Measurements from ENCODE around the gene CYP2F1. TPM values are rescaled to one million over a fixed set of nuclear protein-coding genes. Genes with fewer than 3 reads are reported as not detected.

CYP2F1 gene
- total RNA-seq, 4 donors from 2014 or later, result not detected

DNA sequence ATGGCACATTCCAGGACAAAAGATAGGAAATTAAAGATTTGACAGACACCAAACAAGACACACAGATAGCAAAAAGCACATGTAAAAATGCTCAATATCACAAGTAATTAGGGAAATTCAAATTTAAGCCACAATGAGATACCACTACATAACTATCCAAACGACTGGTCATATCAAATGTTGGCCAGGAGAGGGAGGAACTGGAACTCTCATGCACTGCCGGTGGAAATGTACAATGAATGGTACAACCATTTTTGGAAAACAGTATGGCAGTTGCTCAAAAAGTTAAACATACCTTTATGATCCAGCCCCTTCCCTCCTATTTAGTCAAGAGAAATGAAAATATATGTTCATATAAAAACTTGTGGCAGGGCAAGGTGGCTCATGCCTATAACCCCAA, 42.0 kb downstream of the CYP2F1 start:
- TF ChIP-seq, protein P1, sequence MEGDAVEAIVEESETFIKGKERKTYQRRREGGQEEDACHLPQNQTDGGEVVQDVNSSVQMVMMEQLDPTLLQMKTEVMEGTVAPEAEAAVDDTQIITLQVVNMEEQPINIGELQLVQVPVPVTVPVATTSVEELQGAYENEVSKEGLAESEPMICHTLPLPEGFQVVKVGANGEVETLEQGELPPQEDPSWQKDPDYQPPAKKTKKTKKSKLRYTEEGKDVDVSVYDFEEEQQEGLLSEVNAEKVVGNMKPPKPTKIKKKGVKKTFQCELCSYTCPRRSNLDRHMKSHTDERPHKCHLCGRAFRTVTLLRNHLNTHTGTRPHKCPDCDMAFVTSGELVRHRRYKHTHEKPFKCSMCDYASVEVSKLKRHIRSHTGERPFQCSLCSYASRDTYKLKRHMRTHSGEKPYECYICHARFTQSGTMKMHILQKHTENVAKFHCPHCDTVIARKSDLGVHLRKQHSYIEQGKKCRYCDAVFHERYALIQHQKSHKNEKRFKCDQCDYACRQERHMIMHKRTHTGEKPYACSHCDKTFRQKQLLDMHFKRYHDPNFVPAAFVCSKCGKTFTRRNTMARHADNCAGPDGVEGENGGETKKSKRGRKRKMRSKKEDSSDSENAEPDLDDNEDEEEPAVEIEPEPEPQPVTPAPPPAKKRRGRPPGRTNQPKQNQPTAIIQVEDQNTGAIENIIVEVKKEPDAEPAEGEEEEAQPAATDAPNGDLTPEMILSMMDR (IDR thresholded peaks at IDR 0.05), result no peak
- TF ChIP-seq POLR2A (IDR thresholded peaks at IDR 0.05), result no peak
- no peak for TF ChIP-seq EP300 (IDR thresholded peaks at IDR 0.05)
- Histone ChIP-seq H3K27me3 (no peaks in the 10 kb centered on the region), H3K27ac (no peak overlapping the region), H3K9me3 (peaks cover 0 to 12% (median 0%) of the 10 kb centered on the region in 4 donors), H3K4me1 (no peaks in the 10 kb centered on the region), H3K36me3 (no peaks in the 10 kb centered on the region), H3K4me3 (no peak overlapping the region)
- DNase-seq (ENCODE audit: low spot score in 2 of 2), result no peak
- WGBS, 2 donors, result 84 to 87% methylated on average over 2 of the region's 2 CpGs

DNA sequence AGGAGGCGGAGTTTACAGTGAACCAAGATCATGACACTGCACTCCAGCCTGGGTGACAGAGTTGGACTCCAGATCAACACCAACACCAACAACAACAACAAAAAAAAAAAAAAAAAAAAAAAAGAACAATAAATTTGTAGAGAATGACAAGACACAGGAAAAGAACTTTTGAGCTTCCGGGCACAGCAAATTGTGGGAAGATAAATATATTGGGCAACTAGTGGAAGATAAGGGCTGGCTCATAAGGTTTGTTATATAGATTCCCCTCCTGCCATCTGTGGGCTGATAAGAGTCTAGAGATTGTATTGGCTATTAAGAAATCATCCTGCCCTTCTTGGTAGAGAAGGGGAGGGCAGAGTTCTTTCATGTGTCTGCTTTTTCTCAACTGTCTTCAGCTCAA, 45.6 kb downstream of the CYP2F1 start:
- no peak for TF ChIP-seq EP300 (IDR thresholded peaks at IDR 0.05)
- TF ChIP-seq, protein P1 (IDR thresholded peaks at IDR 0.05), result no peak
- no peak for TF ChIP-seq POLR2A (IDR thresholded peaks at IDR 0.05)
- H3K9me3 ChIP-seq, result peaks cover 0 to 10% (median 0%) of the 10 kb centered on the region in 4 donors
- no peaks in the 10 kb centered on the region for H3K36me3 ChIP-seq
- no peaks in the 10 kb centered on the region for H3K27me3 ChIP-seq
- no peak overlapping the region for H3K4me3 ChIP-seq
- no peak overlapping the region for H3K27ac ChIP-seq
- H3K4me1 ChIP-seq, result no peaks in the 10 kb centered on the region
- no peak for DNase-seq (ENCODE audit: low spot score in 2 of 2)
- 88 to 93% methylated on average over 2 of the region's 2 CpGs for WGBS, 2 donors

DNA sequence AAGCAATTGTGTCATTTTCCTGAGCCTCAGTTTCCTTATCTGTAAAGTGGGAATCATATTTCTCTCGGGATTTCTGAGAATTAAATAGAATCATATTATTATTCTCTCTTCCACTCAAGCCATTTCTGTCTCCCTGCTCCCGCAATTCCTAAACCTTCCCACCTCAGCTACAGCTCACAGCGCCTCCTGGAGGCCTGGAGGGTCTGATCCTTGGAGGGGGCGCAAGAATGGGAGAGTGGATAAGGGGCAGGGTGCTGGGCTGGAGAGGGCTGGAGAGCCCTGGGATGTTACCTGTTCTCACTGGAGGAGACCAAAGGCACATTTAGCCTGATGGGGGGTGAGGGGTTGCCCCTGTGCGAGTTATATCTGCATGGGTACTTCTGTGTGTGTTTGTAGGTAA, 47.7 kb downstream of the CYP2F1 start:
- no peak for DNase-seq (ENCODE audit: low spot score in 2 of 2)
- Histone ChIP-seq H3K4me1 (no peaks in the 10 kb centered on the region), H3K36me3 (no peaks in the 10 kb centered on the region), H3K9me3 (no peaks in the 10 kb centered on the region), H3K27me3 (no peaks in the 10 kb centered on the region), H3K27ac (no peak overlapping the region), H3K4me3 (no peak overlapping the region)
- TF ChIP-seq EP300 (IDR thresholded peaks at IDR 0.05) (no peak), POLR2A (IDR thresholded peaks at IDR 0.05) (no peak)
- TF ChIP-seq, protein P1 (IDR thresholded peaks at IDR 0.05), result no peak
- WGBS, 2 donors, result 88 to 94% methylated on average over 5 of the region's 5 CpGs

DNA sequence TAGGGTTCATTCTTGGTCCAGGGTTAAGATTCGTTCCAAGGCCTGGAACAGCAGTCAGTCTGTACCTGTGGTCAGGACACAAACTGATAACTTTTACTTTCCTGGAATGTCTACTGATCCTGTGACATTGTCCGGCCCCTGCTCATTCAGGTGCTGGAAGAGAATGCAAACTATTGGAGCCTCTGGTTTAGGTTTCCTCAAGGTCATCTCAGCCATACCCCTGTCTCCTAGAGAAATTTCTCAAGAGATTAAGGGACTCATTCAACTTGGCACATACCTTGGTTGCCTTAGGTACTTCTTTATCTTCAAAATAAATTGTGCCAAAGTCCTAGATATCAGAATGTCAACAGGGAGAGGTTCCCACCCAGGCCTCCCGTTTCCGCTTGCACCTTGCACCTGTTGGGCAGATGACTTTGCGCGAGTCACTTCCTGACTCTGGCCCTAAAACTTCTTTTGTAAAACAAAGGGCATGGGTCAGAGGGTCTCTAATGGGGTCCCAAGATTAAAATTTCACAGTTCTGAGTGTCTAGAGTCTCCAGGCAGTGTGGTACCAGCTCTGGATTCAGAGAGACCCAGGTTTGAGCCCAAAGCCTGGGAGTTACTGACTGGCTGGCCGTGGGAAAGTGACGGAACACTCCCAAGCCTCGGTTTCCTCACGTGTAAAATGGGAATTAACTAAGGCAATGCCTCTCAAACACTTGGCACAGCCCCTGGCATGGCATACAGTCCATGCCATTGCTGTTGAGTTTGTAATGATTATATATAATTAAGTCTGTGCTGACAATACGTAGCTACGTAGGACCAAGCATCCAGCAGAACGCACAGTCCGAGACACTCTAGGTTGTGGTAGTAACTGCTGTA, 52.9 kb downstream of the CYP2F1 start:
- TF ChIP-seq EP300 (IDR thresholded peaks at IDR 0.05) (no peak), POLR2A (IDR thresholded peaks at IDR 0.05) (no peak)
- TF ChIP-seq, protein P1 (IDR thresholded peaks at IDR 0.05), result no peak
- Histone ChIP-seq H3K27me3 (no peaks in the 10 kb centered on the region), H3K36me3 (no peaks in the 10 kb centered on the region), H3K27ac (peak overlapping the region in 1 of 4 donors; percentile 20), H3K4me1 (no peaks in the 10 kb centered on the region), H3K4me3 (no peak overlapping the region), H3K9me3 (no peaks in the 10 kb centered on the region)
- DNase-seq (ENCODE audit: low spot score in 2 of 2), result no peak
- WGBS, 2 donors, result 85 to 89% methylated on average over 14 of the region's 14 CpGs
